ENCODE results near the gene PARP6.
A peak's percentile ranks its signal among the peaks of the same experiment; 100 is the strongest.

The PARP6 gene

GRCh38 chr15:72285927-72286516, 13.7 kb upstream of the PARP6 start:
- no peak overlapping the region for H3K4me3 ChIP-seq (ENCODE audit: low read depth, low read length)
- peak; percentile 64 for DNase-seq (ENCODE audit: low read depth)
- TF ChIP-seq MAX (IDR thresholded peaks at IDR 0.05; ENCODE audit: low read depth, low read length), result no peak
- TF ChIP-seq CTCF (IDR thresholded peaks at IDR 0.05; ENCODE audit: low read depth, low read length), result peak; percentile 84
- TF ChIP-seq MYC (IDR thresholded peaks at IDR 0.05; ENCODE audit: low read depth, low read length), result no peak
- TF ChIP-seq POLR2A (IDR thresholded peaks at IDR 0.05; ENCODE audit: extremely low read depth, insufficient read length), result no peak

GRCh38 chr15:72285402-72285801, 13.0 kb upstream of the PARP6 start:
- DNase-seq (ENCODE audit: low read depth), result no peak
- H3K4me3 ChIP-seq (ENCODE audit: low read depth, low read length), result no peak overlapping the region
- TF ChIP-seq CTCF (IDR thresholded peaks at IDR 0.05; ENCODE audit: low read depth, low read length) (no peak), MYC (IDR thresholded peaks at IDR 0.05; ENCODE audit: low read depth, low read length) (no peak), MAX (IDR thresholded peaks at IDR 0.05; ENCODE audit: low read depth, low read length) (no peak), POLR2A (IDR thresholded peaks at IDR 0.05; ENCODE audit: extremely low read depth, insufficient read length) (no peak)

- no peak overlapping the region for H3K4me3 ChIP-seq (ENCODE audit: low read depth, low read length)
- DNase-seq (ENCODE audit: low read depth), result no peak
- TF ChIP-seq MAX (IDR thresholded peaks at IDR 0.05; ENCODE audit: low read depth, low read length) (no peak), CTCF (IDR thresholded peaks at IDR 0.05; ENCODE audit: low read depth, low read length) (no peak), MYC (IDR thresholded peaks at IDR 0.05; ENCODE audit: low read depth, low read length) (no peak), POLR2A (IDR thresholded peaks at IDR 0.05; ENCODE audit: extremely low read depth, insufficient read length) (no peak)
Measured at GRCh38 chr15:72284781-72285180, 12.4 kb upstream of the PARP6 start.

GRCh38 chr15:72281713-72282112, 9.4 kb upstream of the PARP6 start:
- DNase-seq (ENCODE audit: low read depth), result no peak
- TF ChIP-seq POLR2A (IDR thresholded peaks at IDR 0.05; ENCODE audit: extremely low read depth, insufficient read length), result no peak
- no peak for TF ChIP-seq CTCF (IDR thresholded peaks at IDR 0.05; ENCODE audit: low read depth, low read length)
- no peak for TF ChIP-seq MYC (IDR thresholded peaks at IDR 0.05; ENCODE audit: low read depth, low read length)
- TF ChIP-seq MAX (IDR thresholded peaks at IDR 0.05; ENCODE audit: low read depth, low read length), result no peak
- no peak overlapping the region for H3K4me3 ChIP-seq (ENCODE audit: low read depth, low read length)

- TF ChIP-seq POLR2A (IDR thresholded peaks at IDR 0.05; ENCODE audit: extremely low read depth, insufficient read length), result no peak
- no peak for TF ChIP-seq MAX (IDR thresholded peaks at IDR 0.05; ENCODE audit: low read depth, low read length)
- no peak for TF ChIP-seq MYC (IDR thresholded peaks at IDR 0.05; ENCODE audit: low read depth, low read length)
- no peak for TF ChIP-seq CTCF (IDR thresholded peaks at IDR 0.05; ENCODE audit: low read depth, low read length)
- DNase-seq (ENCODE audit: low read depth), result no peak
- no peak overlapping the region for H3K4me3 ChIP-seq (ENCODE audit: low read depth, low read length)
Measured at GRCh38 chr15:72280751-72281150, 8.4 kb upstream of the PARP6 start.
